GM18951 (cell line): ENCODE data around the gene PRR36.

Experiments used
- POLR2A ChIP-seq: IDR thresholded peaks from 4 replicates; pipeline ENCODE4 v1.6.1; 2011; ENCODE audit warnings: mild to moderate bottlenecking; ENCODE audit not compliant: insufficient read length, insufficient read depth; ENCODE audit errors: extremely low read depth
- in situ Hi-C: fragments of 300-500 bp; cut with MboI; formaldehyde crosslinking; loops from one replicate; pipeline ENCODE4 v1.12.0; 2022; ENCODE audit warnings: low sequenced_read_pairs, mixed read lengths, inconsistent platforms; ENCODE audit not compliant: unreplicated experiment

The PRR36 gene

DNA sequence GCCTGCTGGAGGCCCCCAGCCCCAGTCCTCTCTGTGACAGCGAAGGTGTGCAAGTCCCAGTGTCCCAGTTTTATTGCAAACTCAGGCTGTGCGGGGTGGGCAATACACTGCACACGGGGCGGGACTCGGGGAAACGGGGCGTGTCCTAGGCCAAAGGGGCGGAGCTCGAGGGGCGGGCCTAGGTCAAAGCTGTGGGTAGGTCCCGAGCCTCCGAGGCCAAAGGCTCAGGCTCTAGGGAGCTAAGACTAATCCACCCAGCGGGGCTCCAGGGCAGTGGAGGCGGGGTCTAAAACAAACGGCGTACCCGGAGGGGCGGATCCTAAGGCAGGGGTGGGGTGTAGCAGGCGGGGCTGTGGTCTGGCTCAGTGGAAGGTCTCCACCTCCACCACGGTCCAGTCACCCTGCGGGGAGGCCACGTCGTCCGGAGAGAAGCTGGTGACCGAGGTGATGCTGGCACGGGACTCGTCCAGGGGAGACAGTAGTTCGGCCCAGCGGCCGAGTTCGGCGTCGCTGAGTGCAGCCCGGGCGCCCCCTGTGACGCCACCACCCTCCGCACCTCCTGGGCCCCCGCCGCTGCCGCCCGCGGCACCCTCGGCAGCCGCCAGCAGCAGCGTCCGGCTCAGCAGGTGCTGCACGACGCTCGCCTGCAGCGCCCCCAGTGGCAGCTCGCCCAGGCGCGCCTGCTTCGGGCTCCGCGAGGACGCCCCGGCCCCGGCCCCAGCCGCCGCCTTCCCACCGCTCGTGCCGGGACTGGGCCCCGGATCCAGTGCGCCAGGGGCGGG is 5.3 kb downstream of the PRR36 start:
- no peak for TF ChIP-seq POLR2A
- in situ Hi-C loops, result no loop called here

DNA sequence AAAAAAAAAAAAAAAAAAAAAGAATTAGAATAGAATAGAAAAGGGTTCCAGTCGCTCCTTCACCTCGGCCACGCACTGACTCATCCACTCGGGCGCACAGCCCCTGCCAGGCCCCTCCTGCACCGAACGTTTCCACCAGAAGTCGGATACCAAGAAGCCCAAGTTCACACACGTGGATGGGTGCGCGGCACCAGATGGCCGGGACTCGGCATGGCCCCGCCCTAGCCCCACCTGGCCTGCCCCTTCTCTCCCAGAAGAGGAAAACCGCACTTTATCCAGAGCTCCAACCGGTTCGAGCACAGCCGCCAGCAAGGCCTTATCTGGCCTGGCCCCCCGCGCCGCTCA is 5.9 kb downstream of the PRR36 start:
- no peak for TF ChIP-seq POLR2A
- in situ Hi-C loops, result no loop called here

DNA sequence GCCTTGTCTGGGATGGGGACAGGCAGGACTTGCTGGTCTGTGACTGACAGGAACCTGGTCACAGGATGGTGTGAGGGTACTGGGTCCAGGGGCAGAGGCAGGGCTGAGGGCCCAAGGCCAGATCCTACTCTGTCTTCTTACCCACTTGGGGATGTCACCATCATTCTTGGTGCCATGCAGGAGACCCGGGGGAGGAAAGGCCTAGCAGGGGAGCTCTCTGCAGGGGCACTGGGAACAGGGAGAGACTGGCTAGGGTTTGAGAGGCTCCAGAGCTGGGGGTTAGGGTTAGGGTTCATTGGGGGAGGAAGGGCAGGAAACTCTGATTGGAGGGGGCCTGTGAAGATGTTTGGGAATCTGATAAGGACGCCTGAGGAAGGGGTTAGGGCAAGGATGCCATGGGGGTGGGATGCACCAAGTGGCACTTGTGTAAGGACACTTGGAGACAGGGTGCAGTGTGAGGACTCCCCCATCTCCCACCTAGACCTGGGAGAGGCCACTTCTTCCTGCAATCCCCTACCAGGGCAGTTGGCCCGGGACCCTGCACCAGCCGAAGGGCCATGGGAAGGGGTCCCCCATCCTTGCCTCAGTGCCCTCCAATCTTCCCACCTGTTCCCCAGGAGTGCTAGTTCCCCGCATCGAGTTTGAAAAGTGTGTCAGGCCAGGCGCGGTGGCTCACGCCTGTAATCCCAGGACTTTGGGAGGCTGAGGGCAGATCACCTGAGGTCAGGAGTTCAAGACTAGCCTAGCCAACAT is 6.9 kb downstream of the PRR36 start:
- in situ Hi-C loops, result no loop called here
- TF ChIP-seq POLR2A, result no peak

DNA sequence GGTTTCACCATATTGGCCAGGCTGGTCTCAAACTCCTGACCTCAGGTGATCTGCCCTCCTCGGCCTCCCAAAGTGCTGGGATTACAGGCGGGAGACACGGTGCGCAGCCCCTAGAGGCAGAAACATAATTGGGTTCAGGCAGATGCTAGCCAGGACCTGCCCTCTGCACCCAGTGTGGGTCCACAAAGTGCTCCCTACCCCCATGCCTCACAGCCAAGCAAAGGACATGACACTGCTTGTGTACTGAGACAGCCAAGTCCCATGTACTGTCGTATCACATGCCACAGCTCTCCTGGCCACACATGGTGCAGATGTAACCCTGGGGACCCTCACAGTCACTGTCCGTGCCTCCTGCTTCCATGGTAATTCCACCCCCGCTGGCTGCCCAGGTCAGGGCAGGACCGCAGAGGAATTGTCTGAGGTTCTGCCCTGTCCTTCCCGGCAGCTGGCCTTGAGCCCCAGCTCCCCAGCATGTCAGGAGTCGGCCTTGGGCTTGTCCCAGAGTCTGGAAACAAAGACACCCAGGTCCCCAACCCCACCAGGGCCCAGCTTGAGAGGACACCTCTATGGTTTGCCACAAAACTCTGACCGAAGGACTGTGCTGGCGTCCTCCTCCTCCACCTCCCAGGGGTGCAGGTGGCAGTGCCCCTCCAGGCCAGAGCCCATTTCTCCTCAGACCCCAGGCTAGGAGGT is 7.6 kb downstream of the PRR36 start:
- no peak for TF ChIP-seq POLR2A
- in situ Hi-C loops, result no loop called here

DNA sequence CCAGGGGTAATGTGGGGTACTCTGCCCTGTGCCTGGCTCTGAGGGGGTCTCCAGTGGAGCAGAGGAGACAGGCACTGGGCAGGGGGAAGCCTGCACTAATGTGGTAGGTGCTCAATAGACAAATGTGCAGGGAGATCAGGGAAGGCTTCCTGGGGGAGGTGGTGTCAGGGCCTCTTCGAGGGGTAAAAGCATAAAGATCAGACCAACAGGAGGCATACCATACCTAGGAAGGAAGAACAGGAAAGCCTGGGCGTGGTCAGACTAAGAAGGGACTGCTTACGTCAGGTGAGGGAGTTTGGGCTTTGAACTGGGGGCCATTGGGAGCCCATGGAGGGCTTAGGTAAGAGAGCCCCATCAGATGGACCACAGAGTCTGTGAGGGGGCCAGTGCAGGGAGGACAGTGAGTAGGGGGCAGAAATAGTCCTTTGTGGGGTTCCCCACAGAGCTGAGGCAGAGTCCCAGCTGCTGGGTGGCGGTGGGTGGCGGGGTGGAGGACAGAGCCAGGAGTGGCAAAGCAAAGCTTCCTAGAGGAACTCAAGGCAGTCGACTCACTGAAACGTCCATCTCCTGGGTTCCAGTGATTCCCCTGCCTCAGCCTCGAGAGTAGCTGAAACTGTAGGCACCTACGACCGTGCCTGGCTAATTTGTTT is 8.8 kb downstream of the PRR36 start:
- in situ Hi-C loops, result no loop called here
- TF ChIP-seq POLR2A, result no peak

DNA sequence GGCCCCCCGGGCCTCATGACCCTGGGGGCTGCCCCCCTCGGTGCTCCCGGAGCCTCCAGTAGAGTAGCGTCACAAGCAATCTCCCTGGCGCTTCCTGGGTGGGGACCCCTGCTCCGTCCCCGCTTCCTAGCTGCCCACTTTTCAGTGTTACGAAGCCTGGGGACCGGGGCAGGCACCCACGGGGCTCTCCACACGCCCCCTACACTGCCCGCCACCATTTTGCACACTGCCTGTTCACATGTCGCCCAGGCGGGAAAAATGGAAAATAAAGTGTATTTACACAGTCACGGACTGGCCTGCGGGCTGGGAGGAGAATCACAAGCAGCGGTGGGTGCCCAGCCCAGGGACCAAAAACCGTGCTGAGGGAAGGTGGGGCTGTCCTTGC is 9.5 kb downstream of the PRR36 start:
- in situ Hi-C loops, result no loop called here
- no peak for TF ChIP-seq POLR2A

DNA sequence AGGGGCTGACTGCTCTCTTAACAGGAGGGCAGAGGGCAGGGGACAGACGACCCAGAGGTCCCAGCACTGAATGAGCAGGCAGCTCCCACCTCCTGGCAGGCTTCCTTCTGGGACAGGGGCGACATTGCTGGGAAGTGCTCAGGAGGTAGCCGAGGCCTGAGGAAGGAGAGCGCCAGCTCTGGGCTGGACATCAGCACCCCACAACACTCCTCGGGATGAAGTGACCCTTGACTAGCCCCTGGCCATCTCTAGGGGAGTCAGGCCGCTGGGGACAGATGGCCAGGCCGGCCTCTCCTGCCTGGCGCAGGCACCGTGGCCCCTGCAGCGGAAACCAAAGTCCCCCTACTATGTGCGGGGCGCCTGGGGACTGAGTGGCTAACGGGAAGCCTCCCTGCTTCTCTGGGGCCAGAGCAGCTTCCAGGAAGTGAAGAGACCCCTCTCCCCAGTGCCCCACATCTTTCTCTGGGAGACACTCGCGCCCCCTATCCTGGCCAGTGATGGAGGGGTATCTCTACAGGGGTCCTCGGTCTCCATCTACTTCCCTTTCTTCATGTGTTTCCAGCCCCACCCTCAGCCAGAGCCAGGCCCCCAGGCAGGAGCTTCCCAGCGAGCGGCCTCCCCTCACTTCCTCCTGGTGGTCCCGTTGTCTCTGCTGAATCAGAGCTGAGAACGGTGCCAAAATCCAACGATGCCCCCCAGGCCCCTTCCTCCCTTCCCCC is 10.1 kb downstream of the PRR36 start:
- no peak for TF ChIP-seq POLR2A
- in situ Hi-C loops, result no loop called here

DNA sequence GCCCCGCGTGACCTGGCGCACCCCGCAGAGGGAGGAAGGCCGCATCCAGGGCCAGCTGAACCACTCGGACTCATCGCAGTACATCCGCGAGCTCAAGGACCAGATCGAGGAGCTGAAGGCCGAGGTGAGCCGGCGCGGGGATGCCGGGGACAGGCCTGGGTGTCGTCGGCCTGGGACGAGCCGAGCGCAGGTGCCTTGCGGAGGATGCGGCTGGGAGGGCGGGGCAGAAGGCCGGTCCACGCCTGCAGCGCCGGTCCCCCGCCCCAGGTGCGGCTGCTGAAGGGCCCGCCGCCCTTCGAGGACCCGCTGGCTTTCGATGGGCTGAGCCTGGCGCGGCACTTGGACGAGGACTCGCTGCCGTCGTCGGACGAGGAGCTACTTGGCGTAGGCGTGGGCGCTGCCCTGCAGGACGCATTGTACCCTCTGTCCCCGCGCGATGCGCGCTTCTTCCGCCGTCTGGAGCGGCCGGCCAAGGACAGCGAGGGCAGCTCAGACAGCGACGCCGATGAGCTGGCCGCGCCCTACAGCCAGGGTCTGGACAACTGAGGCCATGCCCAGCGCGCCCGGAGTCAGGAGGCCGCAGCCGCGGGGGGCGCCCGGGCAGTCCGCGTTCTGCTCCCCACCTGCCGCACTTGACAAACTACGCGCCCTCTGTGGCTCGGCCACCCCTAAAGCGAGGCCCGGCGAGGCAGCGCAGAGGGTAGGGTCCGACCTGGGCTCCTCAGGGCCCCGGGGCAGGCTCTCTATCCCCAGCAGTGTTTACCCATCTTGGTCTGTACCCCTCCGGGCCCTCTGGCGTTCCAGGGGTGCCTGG is 10.8 kb downstream of the PRR36 start:
- in situ Hi-C loops, result no loop called here
- no peak for TF ChIP-seq POLR2A

DNA sequence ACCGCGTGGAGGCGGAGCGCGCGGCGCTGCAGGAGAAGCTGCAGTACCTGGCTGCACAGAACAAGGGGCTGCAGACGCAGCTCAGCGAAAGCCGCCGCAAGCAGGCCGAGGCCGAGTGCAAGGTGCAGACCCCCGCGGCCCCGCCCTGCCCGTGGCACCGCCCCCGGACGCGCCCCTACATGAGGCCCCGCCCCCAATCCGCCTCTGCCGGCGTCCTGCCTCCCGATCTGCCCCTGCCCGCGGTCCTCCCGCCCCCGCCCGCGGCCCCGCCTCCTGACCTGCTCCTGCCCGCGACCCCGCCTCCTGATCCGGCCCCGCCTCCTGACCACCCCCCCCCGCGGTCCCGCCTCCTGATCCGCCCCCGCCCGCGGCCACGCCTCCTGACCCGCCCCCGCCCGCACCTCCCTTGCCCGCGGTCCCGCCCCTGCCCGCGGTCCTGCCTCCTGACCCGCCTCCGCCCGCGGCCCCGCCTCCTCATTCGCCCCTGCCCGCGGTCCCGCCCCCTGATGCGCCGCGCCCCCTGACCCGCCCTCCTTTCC is 11.7 kb downstream of the PRR36 start:
- in situ Hi-C loops, result no loop called here
- no peak for TF ChIP-seq POLR2A

DNA sequence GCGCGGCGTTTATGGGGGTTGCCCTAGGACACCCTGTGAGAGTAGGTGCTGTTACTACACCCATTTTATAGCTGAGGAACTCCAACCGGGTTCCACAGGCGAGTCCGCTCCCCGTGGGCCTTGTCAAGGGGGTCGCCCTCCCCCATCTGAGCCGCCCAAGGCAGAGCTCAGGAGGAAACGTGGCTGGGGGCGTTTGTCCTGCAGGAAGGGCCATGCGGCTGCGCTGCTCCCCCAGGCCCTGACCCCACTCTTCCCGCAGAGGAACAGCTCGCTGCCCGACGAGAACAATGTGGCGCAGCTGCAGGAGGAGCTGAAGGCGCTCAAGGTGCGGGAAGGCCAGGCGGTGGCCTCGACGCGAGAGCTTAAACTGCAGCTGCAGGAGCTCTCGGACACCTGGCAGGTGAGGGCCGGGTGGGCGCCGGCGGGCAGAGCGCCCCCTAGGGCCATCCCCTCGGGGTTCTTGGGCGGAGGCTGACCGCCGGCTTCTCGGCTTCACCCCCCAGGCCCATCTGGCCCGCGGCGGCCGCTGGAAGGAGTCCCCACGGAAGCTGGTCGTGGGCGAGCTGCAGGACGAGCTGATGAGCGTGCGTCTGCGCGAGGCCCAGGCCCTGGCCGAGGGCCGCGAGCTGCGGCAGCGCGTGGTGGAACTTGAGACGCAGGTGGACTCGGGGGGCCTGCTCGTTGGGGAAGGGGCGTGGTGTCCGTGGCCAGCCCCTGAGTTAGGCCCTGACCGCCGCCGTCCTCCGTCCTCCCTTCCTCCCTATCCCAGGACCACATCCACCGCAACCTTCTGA is 12.4 kb downstream of the PRR36 start:
- in situ Hi-C loops, result no loop called here
- no peak for TF ChIP-seq POLR2A
